ENCODE data around the gene HP.

GRCh38 chr16:72073560-72074230 lies 19.4 kb downstream of the HP start:
- TF ChIP-seq POLR2A (IDR thresholded peaks at IDR 0.05; ENCODE audit: borderline replicate concordance, extremely low read depth, insufficient read depth, insufficient read length) (no peak), EZH2 (IDR thresholded peaks at IDR 0.05) (no peak), ZNF274 (IDR thresholded peaks at IDR 0.05; ENCODE audit: low read depth, low read length) (no peak), ZFX (IDR thresholded peaks at IDR 0.05) (no peak), REST (IDR thresholded peaks at IDR 0.05; ENCODE audit: low read depth) (no peak), SP1 (IDR thresholded peaks at IDR 0.05; ENCODE audit: low read depth) (no peak), TCF7L2 (IDR thresholded peaks at IDR 0.05; ENCODE audit: borderline replicate concordance, extremely low read depth, insufficient read depth, insufficient read length) (no peak), RAD21 (IDR thresholded peaks at IDR 0.05; ENCODE audit: low read depth) (no peak), YY1 (IDR thresholded peaks at IDR 0.05; ENCODE audit: extremely low read depth, insufficient replicate concordance, low read depth, low read length) (no peak), FOSL1 (IDR thresholded peaks at IDR 0.05; ENCODE audit: low read depth) (no peak), EZH2phosphoT487 (IDR thresholded peaks at IDR 0.05; ENCODE audit: borderline replicate concordance) (no peak), CEBPB (IDR thresholded peaks at IDR 0.05; ENCODE audit: low read depth) (no peak)
- TF ChIP-seq, protein P1, sequence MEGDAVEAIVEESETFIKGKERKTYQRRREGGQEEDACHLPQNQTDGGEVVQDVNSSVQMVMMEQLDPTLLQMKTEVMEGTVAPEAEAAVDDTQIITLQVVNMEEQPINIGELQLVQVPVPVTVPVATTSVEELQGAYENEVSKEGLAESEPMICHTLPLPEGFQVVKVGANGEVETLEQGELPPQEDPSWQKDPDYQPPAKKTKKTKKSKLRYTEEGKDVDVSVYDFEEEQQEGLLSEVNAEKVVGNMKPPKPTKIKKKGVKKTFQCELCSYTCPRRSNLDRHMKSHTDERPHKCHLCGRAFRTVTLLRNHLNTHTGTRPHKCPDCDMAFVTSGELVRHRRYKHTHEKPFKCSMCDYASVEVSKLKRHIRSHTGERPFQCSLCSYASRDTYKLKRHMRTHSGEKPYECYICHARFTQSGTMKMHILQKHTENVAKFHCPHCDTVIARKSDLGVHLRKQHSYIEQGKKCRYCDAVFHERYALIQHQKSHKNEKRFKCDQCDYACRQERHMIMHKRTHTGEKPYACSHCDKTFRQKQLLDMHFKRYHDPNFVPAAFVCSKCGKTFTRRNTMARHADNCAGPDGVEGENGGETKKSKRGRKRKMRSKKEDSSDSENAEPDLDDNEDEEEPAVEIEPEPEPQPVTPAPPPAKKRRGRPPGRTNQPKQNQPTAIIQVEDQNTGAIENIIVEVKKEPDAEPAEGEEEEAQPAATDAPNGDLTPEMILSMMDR (IDR thresholded peaks at IDR 0.05 in 2 of 3, conservative IDR thresholded peaks at IDR 0.05 in 1 of 3; ENCODE audit: borderline replicate concordance in 1 of 3, insufficient read depth in 1 of 3, low read depth in 2 of 3, low read length in 2 of 3): no peak
- TF ChIP-seq, protein P2, sequence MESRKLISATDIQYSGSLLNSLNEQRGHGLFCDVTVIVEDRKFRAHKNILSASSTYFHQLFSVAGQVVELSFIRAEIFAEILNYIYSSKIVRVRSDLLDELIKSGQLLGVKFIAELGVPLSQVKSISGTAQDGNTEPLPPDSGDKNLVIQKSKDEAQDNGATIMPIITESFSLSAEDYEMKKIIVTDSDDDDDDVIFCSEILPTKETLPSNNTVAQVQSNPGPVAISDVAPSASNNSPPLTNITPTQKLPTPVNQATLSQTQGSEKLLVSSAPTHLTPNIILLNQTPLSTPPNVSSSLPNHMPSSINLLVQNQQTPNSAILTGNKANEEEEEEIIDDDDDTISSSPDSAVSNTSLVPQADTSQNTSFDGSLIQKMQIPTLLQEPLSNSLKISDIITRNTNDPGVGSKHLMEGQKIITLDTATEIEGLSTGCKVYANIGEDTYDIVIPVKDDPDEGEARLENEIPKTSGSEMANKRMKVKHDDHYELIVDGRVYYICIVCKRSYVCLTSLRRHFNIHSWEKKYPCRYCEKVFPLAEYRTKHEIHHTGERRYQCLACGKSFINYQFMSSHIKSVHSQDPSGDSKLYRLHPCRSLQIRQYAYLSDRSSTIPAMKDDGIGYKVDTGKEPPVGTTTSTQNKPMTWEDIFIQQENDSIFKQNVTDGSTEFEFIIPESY (IDR thresholded peaks at IDR 0.05; ENCODE audit: extremely low read depth, insufficient replicate concordance, low read length): no peak
